Omental fat pad (tissue), 4 donors: ENCODE data around the gene ARL13B. TPM values are rescaled to one million over a fixed set of nuclear protein-coding genes. Genes with fewer than 3 reads are reported as not detected.
"Not testable (repeated sequence)": the region's sequence is repeated elsewhere in the genome, so short reads cannot be mapped to it uniquely, and the experiment has no call there.

Experiments
- ATAC-seq: fragments of 150-250 bp; one replicate; pipeline ENCODE4 v1.9.1; 2016; ENCODE audit warnings: mild to moderate bottlenecking, moderate library complexity; ENCODE audit not compliant: low FRiP score
- DNase-seq: peaks from one replicate; pipeline ENCODE4 v3.0.0-alpha.2; 2019; ENCODE audit warnings: low spot score
- total RNA-seq, 4 donors: library from RNA; depleted of rRNA; stranded (reverse); fragments of >200 nt; gene quantifications; one replicate each; pipeline ENCODE4 v1.1.0, GENCODE V29; 2016
- TF ChIP-seq, protein P1 (sequence below), 3 donors: fragments of 450-650 bp; IDR thresholded peaks; one replicate each; pipeline ENCODE4 v1.5.1; 2016 to 2017; ENCODE audit warnings: antibody characterized with exemption in 3 of 3, mild to moderate bottlenecking in 3 of 3, moderate library complexity in 2 of 3

The ARL13B gene
- total RNA-seq: 10 to 100 TPM in 3 of 4 donors, 1 to 10 TPM in 1; 6.8 to 14.5 (median 12.1) TPM

DNA sequence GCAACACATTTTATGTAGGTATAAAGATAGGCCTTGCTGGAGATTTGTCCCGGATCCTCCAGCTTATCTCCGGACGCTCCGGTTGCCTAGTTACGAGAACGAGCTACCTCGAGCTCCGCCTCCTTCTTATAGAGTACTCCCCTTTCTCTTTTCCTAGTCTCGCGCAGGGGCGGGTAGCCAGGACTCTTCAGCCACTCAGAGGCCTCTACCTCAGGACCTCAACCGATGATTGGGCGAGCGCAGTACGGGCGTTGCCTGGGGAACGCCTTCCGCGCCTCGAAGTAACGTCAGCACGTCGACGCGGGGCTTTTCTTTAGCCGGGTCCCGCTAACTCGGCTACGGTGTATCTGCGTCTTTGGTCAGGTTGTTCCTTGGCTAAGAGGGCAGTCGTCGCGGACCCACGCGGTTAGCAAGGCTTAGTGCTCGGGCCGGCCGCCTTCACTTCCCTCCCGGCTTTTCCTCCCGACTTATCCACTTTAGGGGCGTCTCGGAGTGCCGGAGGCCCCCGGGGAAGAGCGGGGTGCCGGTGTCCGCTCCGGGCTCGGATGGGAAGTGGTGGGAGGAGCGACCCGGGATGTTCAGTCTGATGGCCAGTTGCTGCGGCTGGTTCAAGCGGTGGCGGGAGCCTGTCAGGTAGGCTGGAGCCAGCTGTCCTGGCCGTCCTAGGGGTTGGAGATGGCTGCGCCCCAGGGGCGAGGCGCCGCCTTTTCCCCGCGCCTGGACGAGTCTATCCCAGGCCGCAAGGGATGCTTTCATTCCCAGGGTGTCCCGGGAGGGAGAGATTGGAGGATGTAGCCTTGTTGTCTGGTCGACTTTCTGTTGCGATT, at the start of gene ARL13B:
ARL13B (plus strand) TSS at position 306 of the 827 bp plus-strand sequence; CDS start at position 575, 269 bp downstream.
- DNase-seq: peak; percentile 88

DNA sequence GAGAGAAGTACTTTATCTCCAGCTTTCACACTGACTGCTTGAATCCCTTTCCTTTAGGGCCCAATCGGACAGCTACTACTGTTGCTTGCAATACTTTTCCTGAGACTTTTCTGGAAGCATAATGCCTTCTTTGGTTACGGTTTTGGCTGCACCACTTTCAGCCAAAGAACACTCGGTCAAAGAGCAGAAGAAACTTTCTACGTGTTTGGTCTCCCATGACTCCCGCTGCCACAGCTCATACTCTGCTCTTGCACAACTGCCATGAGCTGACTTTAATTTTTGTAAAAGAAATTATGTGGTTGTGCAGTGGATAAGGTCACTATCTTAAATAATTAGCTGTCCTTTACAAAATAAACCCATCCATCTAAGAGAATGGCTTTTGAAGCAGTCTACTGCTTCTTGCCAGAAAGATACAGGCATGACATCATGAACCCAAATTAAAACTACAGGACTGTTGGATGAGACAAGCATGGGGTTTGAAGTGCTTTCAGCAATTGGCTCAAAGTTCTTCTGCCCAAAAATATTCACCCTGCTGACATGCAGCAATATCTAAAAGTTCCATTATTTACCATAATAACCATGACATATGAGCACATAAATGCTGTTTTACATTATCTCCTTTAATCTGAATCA, 48.2 kb upstream of the ARL13B start:
- DNase-seq (no peak), ATAC-seq (no peak)
- TF ChIP-seq, protein P1, sequence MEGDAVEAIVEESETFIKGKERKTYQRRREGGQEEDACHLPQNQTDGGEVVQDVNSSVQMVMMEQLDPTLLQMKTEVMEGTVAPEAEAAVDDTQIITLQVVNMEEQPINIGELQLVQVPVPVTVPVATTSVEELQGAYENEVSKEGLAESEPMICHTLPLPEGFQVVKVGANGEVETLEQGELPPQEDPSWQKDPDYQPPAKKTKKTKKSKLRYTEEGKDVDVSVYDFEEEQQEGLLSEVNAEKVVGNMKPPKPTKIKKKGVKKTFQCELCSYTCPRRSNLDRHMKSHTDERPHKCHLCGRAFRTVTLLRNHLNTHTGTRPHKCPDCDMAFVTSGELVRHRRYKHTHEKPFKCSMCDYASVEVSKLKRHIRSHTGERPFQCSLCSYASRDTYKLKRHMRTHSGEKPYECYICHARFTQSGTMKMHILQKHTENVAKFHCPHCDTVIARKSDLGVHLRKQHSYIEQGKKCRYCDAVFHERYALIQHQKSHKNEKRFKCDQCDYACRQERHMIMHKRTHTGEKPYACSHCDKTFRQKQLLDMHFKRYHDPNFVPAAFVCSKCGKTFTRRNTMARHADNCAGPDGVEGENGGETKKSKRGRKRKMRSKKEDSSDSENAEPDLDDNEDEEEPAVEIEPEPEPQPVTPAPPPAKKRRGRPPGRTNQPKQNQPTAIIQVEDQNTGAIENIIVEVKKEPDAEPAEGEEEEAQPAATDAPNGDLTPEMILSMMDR (IDR thresholded peaks at IDR 0.05): no peak

More for the DNA sequence above, at the start of gene ARL13B:
- peak; percentile 100 for ATAC-seq
- TF ChIP-seq, protein P1 (IDR thresholded peaks at IDR 0.05): no peak

DNA sequence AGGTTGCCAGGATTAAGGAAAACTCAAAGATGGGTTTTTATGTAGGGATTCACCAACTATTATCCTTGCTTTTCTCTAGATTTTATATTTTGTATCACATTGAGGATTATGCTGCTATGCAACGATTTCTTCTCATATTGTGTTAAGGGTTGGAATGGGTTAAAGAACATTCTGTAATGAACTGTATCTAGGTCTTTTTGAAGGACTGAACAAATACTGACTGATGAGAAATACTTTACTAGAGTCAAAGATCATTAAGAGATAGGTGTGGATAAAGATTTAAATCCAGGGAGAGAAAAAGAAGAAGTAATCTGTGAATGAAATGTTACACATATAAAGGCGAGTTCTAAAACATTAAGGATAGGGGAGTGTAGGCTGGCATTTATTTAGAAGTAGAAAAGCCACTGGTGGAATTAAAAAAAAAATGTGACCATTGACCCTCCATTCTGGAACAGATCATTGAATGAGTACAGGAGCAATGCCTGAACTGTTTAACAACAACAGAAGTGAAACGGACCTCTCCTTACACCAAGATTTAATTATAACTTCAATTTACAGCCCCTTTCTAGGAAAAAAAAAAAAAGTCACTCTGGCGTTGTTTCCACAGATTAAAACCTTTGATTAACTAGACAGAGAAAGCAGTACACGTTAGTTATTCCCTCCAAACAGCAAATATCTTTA, 45.4 kb upstream of the ARL13B start:
- DNase-seq (no peak), ATAC-seq (no peak)
- TF ChIP-seq, protein P1 (IDR thresholded peaks at IDR 0.05): no peak

DNA sequence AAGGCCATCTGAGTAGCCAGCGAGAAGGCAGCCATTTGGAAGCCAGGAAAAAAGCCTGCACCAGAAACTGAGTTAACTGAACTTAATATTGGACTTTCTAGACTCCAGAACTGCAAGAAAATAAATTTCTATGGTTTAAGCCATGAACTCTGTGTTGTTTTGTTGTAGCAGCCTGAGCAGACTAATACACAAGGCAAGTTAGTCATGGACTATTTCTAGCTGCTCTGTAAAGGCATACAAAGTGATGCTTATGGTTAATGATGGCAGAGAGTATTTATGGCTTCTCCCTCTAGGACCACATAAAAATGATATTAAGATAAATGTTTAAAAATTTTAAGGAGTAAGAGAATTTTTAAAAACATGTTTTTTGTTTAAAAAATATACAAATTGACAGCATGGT, 43.4 kb upstream of the ARL13B start:
- ATAC-seq (no peak), DNase-seq (no peak)
- TF ChIP-seq, protein P1 (IDR thresholded peaks at IDR 0.05): no peak

DNA sequence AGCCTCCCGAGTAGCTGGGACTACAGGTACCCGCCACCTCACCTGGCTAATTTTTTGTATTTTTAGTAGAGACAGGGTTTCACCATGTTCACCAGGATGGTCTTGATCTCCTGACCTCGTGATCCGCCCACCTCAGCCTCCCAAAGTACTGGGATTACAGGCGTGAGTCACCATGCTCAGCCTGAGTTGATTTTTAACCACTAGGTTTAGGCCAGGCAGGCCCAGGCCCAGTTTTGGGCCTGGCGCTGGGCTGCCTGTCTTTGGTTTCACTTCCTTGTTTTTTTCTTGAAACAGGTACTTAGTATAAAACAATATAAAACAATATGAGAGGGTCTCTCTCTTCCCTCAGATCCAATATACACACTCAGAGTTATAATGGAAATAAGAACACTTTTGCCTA, 42.5 kb upstream of the ARL13B start:
- DNase-seq, ATAC-seq: not testable (repeated sequence)

DNA sequence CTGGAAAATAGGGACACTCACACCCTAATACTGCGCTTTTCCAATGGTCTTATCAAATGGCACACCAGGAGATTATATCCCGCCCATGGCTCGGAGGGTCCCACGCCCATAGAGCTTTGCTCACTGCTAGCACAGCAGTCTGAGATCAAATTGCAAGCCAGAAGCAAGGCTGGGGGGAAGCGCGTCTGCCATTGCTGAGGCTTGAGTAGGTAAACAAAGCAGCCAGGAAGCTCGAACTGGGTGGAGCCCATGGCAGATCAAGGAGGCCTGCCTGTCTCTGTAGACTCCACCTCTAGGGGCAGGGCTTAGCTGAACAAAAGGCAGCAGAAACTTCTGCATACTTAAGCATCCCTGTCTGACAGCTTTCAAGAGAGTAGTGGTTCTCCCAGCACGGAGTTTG, 30.0 kb upstream of the ARL13B start:
- not testable (repeated sequence) for DNase-seq, ATAC-seq

DNA sequence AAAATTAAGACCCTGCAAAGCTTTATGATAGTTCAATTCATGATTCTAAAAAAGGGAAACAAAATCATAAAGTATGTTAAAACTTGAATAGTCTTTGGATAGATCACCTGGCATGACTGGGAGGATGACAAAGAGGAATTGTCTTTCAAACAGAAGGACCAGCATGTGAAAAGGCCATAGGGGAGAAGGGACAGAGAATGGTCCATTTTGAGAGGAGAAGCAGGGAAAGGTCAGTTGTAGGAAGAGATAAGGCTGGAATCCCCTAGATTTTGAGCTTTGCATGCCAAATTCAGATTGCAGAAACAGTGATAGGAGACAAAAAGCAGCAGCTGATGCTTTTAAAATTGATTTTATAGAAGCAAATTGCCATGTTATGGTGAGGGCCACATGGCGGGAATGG, 18.9 kb upstream of the ARL13B start:
- ATAC-seq (no peak), DNase-seq (no peak)
- TF ChIP-seq, protein P1 (IDR thresholded peaks at IDR 0.05): no peak
